Stimulated activated memory B cell treated with anti-CD40 and anti-IgM and Interleukin-4, amounts not matched to agents 10 μg/mL and 1 μg/mL and 100 μg/mL, for 72 hours (primary cell): Measurements from ENCODE around the gene PDZRN4.
A peak's percentile ranks its signal among the peaks of the same experiment; 100 is the strongest.

Source experiments
- ATAC-seq: fragments of 150-1000 bp; cut with Tn5 transposase; 2 replicates; pipeline ENCODE4 v1.10.0; 2021
- H3K27ac Mint-ChIP-seq: one replicate; pipeline ENCODE4 v1.8.0; 2022; ENCODE audit warnings: mild to moderate bottlenecking, mixed read lengths
- H3K27me3 Mint-ChIP-seq: one replicate; pipeline ENCODE4 v1.8.0; 2022; ENCODE audit warnings: mixed read lengths
- H3K36me3 Mint-ChIP-seq: one replicate; pipeline ENCODE4 v1.8.0; 2022; ENCODE audit warnings: mixed read lengths
- H3K4me1 Mint-ChIP-seq: one replicate; pipeline ENCODE4 v1.8.0; 2022; ENCODE audit warnings: mixed read lengths
- H3K4me3 Mint-ChIP-seq: one replicate; pipeline ENCODE4 v1.8.0; 2022; ENCODE audit warnings: mild to moderate bottlenecking, moderate library complexity, mixed read lengths
- H3K9me3 Mint-ChIP-seq: one replicate; pipeline ENCODE4 v1.8.0; 2022; ENCODE audit warnings: mixed read lengths

PDZRN4 gene

GRCh38 chr12:41419131-41419893 is 231.2 kb downstream of the PDZRN4 start:
- Mint-ChIP-seq H3K9me3 (no peaks in the 10 kb centered on the region), H3K27ac (no peak overlapping the region), H3K4me3 (no peak overlapping the region), H3K27me3 (no peaks in the 10 kb centered on the region), H3K36me3 (no peaks in the 10 kb centered on the region), H3K4me1 (no peaks in the 10 kb centered on the region)
- ATAC-seq: peak; percentile 10

- H3K27ac Mint-ChIP-seq: no peak overlapping the region
These were observed 236.5 kb downstream of the PDZRN4 start for GRCh38 chr12:41424651-41425050.

GRCh38 chr12:41433460-41433859 is 245.3 kb downstream of the PDZRN4 start:
- H3K36me3 Mint-ChIP-seq: no peaks in the 10 kb centered on the region
- no peaks in the 10 kb centered on the region for H3K9me3 Mint-ChIP-seq
- H3K4me3 Mint-ChIP-seq: no peak overlapping the region
- ATAC-seq: no peak
- no peak overlapping the region for H3K27ac Mint-ChIP-seq
- H3K27me3 Mint-ChIP-seq: no peaks in the 10 kb centered on the region
- no peaks in the 10 kb centered on the region for H3K4me1 Mint-ChIP-seq

More at GRCh38 chr12:41424651-41425050, 236.5 kb downstream of the PDZRN4 start:
- ATAC-seq: no peak
- no peak overlapping the region for H3K4me3 Mint-ChIP-seq
- H3K4me1 Mint-ChIP-seq: no peaks in the 10 kb centered on the region
- H3K36me3 Mint-ChIP-seq: no peaks in the 10 kb centered on the region
- H3K9me3 Mint-ChIP-seq: no peaks in the 10 kb centered on the region
- no peaks in the 10 kb centered on the region for H3K27me3 Mint-ChIP-seq

- H3K27me3 Mint-ChIP-seq: no peaks in the 10 kb centered on the region
- no peaks in the 10 kb centered on the region for H3K36me3 Mint-ChIP-seq
- H3K27ac Mint-ChIP-seq: no peak overlapping the region
- ATAC-seq: no peak
- no peaks in the 10 kb centered on the region for H3K9me3 Mint-ChIP-seq
- no peaks in the 10 kb centered on the region for H3K4me1 Mint-ChIP-seq
- no peak overlapping the region for H3K4me3 Mint-ChIP-seq
These were observed 248.0 kb downstream of the PDZRN4 start for GRCh38 chr12:41436076-41436475.

GRCh38 chr12:41437563-41437962 is 249.4 kb downstream of the PDZRN4 start:
- no peaks in the 10 kb centered on the region for H3K9me3 Mint-ChIP-seq
- H3K36me3 Mint-ChIP-seq: no peaks in the 10 kb centered on the region
- H3K27ac Mint-ChIP-seq: no peak overlapping the region
- no peak for ATAC-seq
- H3K4me1 Mint-ChIP-seq: no peaks in the 10 kb centered on the region
- no peak overlapping the region for H3K4me3 Mint-ChIP-seq
- H3K27me3 Mint-ChIP-seq: no peaks in the 10 kb centered on the region

GRCh38 chr12:41438854-41439541 is 250.9 kb downstream of the PDZRN4 start:
- H3K4me1 Mint-ChIP-seq: no peaks in the 10 kb centered on the region

GRCh38 chr12:41439801-41440200 is 251.7 kb downstream of the PDZRN4 start:
- no peaks in the 10 kb centered on the region for H3K36me3 Mint-ChIP-seq
- no peaks in the 10 kb centered on the region for H3K9me3 Mint-ChIP-seq
- H3K27me3 Mint-ChIP-seq: no peaks in the 10 kb centered on the region
- H3K4me3 Mint-ChIP-seq: no peak overlapping the region
- ATAC-seq: no peak
- H3K4me1 Mint-ChIP-seq: no peaks in the 10 kb centered on the region
- no peak overlapping the region for H3K27ac Mint-ChIP-seq

More at GRCh38 chr12:41438854-41439541, 250.9 kb downstream of the PDZRN4 start:
- Mint-ChIP-seq H3K27ac (no peak overlapping the region), H3K9me3 (no peaks in the 10 kb centered on the region), H3K27me3 (no peaks in the 10 kb centered on the region), H3K36me3 (no peaks in the 10 kb centered on the region), H3K4me3 (no peak overlapping the region)
- no peak for ATAC-seq

GRCh38 chr12:41441180-41441579 is 253.1 kb downstream of the PDZRN4 start:
- H3K4me3 Mint-ChIP-seq: no peak overlapping the region
- no peaks in the 10 kb centered on the region for H3K4me1 Mint-ChIP-seq
- no peaks in the 10 kb centered on the region for H3K27me3 Mint-ChIP-seq
- H3K27ac Mint-ChIP-seq: no peak overlapping the region
- H3K36me3 Mint-ChIP-seq: no peaks in the 10 kb centered on the region
- H3K9me3 Mint-ChIP-seq: no peaks in the 10 kb centered on the region
- ATAC-seq: no peak

GRCh38 chr12:41442896-41443295 is 254.8 kb downstream of the PDZRN4 start:
- Mint-ChIP-seq H3K4me3 (no peak overlapping the region), H3K27ac (no peak overlapping the region), H3K27me3 (no peaks in the 10 kb centered on the region), H3K9me3 (no peaks in the 10 kb centered on the region), H3K4me1 (no peaks in the 10 kb centered on the region), H3K36me3 (no peaks in the 10 kb centered on the region)
- no peak for ATAC-seq

GRCh38 chr12:41443690-41444089 is 255.6 kb downstream of the PDZRN4 start:
- no peak overlapping the region for H3K4me3 Mint-ChIP-seq
- no peaks in the 10 kb centered on the region for H3K27me3 Mint-ChIP-seq
- no peak overlapping the region for H3K27ac Mint-ChIP-seq
- no peaks in the 10 kb centered on the region for H3K36me3 Mint-ChIP-seq
- no peak for ATAC-seq
- no peaks in the 10 kb centered on the region for H3K4me1 Mint-ChIP-seq
- H3K9me3 Mint-ChIP-seq: no peaks in the 10 kb centered on the region

GRCh38 chr12:41452838-41453407 is 264.8 kb downstream of the PDZRN4 start:
- no peaks in the 10 kb centered on the region for H3K36me3 Mint-ChIP-seq
- H3K9me3 Mint-ChIP-seq: no peaks in the 10 kb centered on the region
- H3K4me1 Mint-ChIP-seq: no peaks in the 10 kb centered on the region
- H3K27me3 Mint-ChIP-seq: no peaks in the 10 kb centered on the region
- peak; percentile 28 for ATAC-seq
- H3K27ac Mint-ChIP-seq: no peak overlapping the region
- H3K4me3 Mint-ChIP-seq: no peak overlapping the region

- H3K36me3 Mint-ChIP-seq: no peaks in the 10 kb centered on the region
- no peaks in the 10 kb centered on the region for H3K27me3 Mint-ChIP-seq
- no peaks in the 10 kb centered on the region for H3K9me3 Mint-ChIP-seq
- H3K4me3 Mint-ChIP-seq: no peak overlapping the region
- H3K4me1 Mint-ChIP-seq: no peaks in the 10 kb centered on the region
- no peak overlapping the region for H3K27ac Mint-ChIP-seq
- no peak for ATAC-seq
These were observed 265.3 kb downstream of the PDZRN4 start for GRCh38 chr12:41453409-41453808.

- no peak for ATAC-seq
- H3K4me1 Mint-ChIP-seq: no peaks in the 10 kb centered on the region
- H3K36me3 Mint-ChIP-seq: no peaks in the 10 kb centered on the region
- H3K9me3 Mint-ChIP-seq: no peaks in the 10 kb centered on the region
- no peak overlapping the region for H3K27ac Mint-ChIP-seq
- H3K4me3 Mint-ChIP-seq: no peak overlapping the region
- H3K27me3 Mint-ChIP-seq: no peaks in the 10 kb centered on the region
These were observed 271.2 kb downstream of the PDZRN4 start for GRCh38 chr12:41459111-41459905.

GRCh38 chr12:41459906-41460214 is 271.7 kb downstream of the PDZRN4 start:
- H3K27me3 Mint-ChIP-seq: no peaks in the 10 kb centered on the region
- H3K4me3 Mint-ChIP-seq: no peak overlapping the region
- ATAC-seq: no peak
- no peaks in the 10 kb centered on the region for H3K36me3 Mint-ChIP-seq
- no peaks in the 10 kb centered on the region for H3K4me1 Mint-ChIP-seq
- no peak overlapping the region for H3K27ac Mint-ChIP-seq
- no peaks in the 10 kb centered on the region for H3K9me3 Mint-ChIP-seq

- Mint-ChIP-seq H3K4me3 (no peak overlapping the region), H3K27ac (no peak overlapping the region), H3K36me3 (no peaks in the 10 kb centered on the region), H3K9me3 (no peaks in the 10 kb centered on the region), H3K4me1 (no peaks in the 10 kb centered on the region), H3K27me3 (no peaks in the 10 kb centered on the region)
- no peak for ATAC-seq
These were observed 272.8 kb downstream of the PDZRN4 start for GRCh38 chr12:41460906-41461305.
